GM18519 (cell line): Measurements from ENCODE around the gene MACROH2A1.

Experiments
- ATAC-seq: cut with Tn5 transposase; IDR thresholded peaks from one replicate; pipeline ENCODE4 v1.9.1; 2021; ENCODE audit warnings: mild to moderate bottlenecking, moderate library complexity; ENCODE audit not compliant: unreplicated experiment, low FRiP score

MACROH2A1 gene

GRCh38 chr5:135335031-135335828, 63.8 kb downstream of the MACROH2A1 start:
- no peak for ATAC-seq

- no peak for ATAC-seq
Measured at GRCh38 chr5:135333732-135334515, 65.1 kb downstream of the MACROH2A1 start.

- ATAC-seq: no peak
Measured at GRCh38 chr5:135332519-135333150, 66.4 kb downstream of the MACROH2A1 start.

- no peak for ATAC-seq
Measured at GRCh38 chr5:135331612-135332011, 67.4 kb downstream of the MACROH2A1 start.

- no peak for ATAC-seq
Measured at GRCh38 chr5:135330798-135331096, 68.3 kb downstream of the MACROH2A1 start.

GRCh38 chr5:135329913-135330797, 68.9 kb downstream of the MACROH2A1 start:
- no peak for ATAC-seq

GRCh38 chr5:135329066-135329912, 69.7 kb downstream of the MACROH2A1 start:
- no peak for ATAC-seq

- ATAC-seq: no peak
Measured at GRCh38 chr5:135328128-135328687, 70.8 kb downstream of the MACROH2A1 start.

- no peak for ATAC-seq
Measured at GRCh38 chr5:135327429-135328127, 71.5 kb downstream of the MACROH2A1 start.

- no peak for ATAC-seq
Measured at GRCh38 chr5:135326296-135327254, 72.5 kb downstream of the MACROH2A1 start.

- ATAC-seq: no peak
Measured at GRCh38 chr5:135324897-135325650, 74.0 kb downstream of the MACROH2A1 start.

GRCh38 chr5:135324160-135324559, 74.9 kb downstream of the MACROH2A1 start:
- ATAC-seq: no peak

GRCh38 chr5:135323701-135324132, 75.3 kb downstream of the MACROH2A1 start:
- ATAC-seq: no peak

- ATAC-seq: no peak
Measured at GRCh38 chr5:135323227-135323626, 75.8 kb downstream of the MACROH2A1 start.

- no peak for ATAC-seq
Measured at GRCh38 chr5:135322744-135323143, 76.3 kb downstream of the MACROH2A1 start.

GRCh38 chr5:135322271-135322670, 76.8 kb downstream of the MACROH2A1 start:
- ATAC-seq: no peak
